HepG2 (cell line): Measurements from ENCODE around the gene NFKBIA. TPM values are rescaled to one million over a fixed set of nuclear protein-coding genes. Genes with fewer than 3 reads are reported as not detected.

Source experiments
- BRCA1 ChIP-seq: sonication (generic); formaldehyde crosslinking; IDR thresholded peaks from 2 replicates; pipeline ENCODE4 v1.4.0; 2020; ENCODE audit warnings: missing genetic modification reagents
- GATAD1 ChIP-seq: IDR thresholded peaks from 2 replicates; pipeline ENCODE4 v1.6.1; 2016; ENCODE audit warnings: missing genetic modification reagents, missing compliant biosample characterization
- GRHL1 ChIP-seq: sonication (generic); formaldehyde crosslinking; conservative IDR thresholded peaks from 2 replicates; pipeline ENCODE4 v1.8.0; 2022; ENCODE audit warnings: missing genetic modification reagents
- IKZF4 ChIP-seq: sonication (generic); formaldehyde crosslinking; IDR thresholded peaks from 2 replicates; pipeline ENCODE4 v1.5.1; 2020; ENCODE audit warnings: borderline replicate concordance, mild to moderate bottlenecking, low read depth, missing genetic modification reagents; ENCODE audit errors: not compliant biosample characterization
- KDM1A ChIP-seq: IDR thresholded peaks from 2 replicates; pipeline ENCODE4 v1.6.1; 2016; ENCODE audit warnings: missing compliant biosample characterization
- MEIS2 ChIP-seq: sonication (generic); formaldehyde crosslinking; IDR thresholded peaks from 2 replicates; pipeline ENCODE4 v1.9.0; 2021; ENCODE audit warnings: mild to moderate bottlenecking, missing genetic modification reagents
- NFE2 ChIP-seq: sonication (generic); formaldehyde crosslinking; IDR thresholded peaks from 2 replicates; pipeline ENCODE4 v1.4.0; 2020; ENCODE audit warnings: missing genetic modification reagents
- NFIB ChIP-seq: sonication (generic); formaldehyde crosslinking; IDR thresholded peaks from 2 replicates; pipeline ENCODE4 v1.9.0; 2021; ENCODE audit warnings: missing genetic modification reagents, mild to moderate bottlenecking, borderline replicate concordance
- ZBTB40 ChIP-seq, 2 experiments: fragments of 450-650 bp in 1 of 2; sonication (generic) in 1 of 2; formaldehyde crosslinking in 1 of 2; IDR thresholded peaks; 2 replicates each; pipeline versions ENCODE4 v1.6.1 to v1.8.0; 2016 to 2022; ENCODE audit warnings: antibody characterized with exemption in 1 of 2, mild to moderate bottlenecking in 1 of 2, missing genetic modification reagents in 1 of 2
- ZBTB8A ChIP-seq: sonication (generic); formaldehyde crosslinking; IDR thresholded peaks from 2 replicates; pipeline ENCODE4 v1.4.0; 2020; ENCODE audit warnings: mild to moderate bottlenecking, low read depth, missing genetic modification reagents, borderline replicate concordance
- ZC3H4 ChIP-seq: sonication (generic); formaldehyde crosslinking; IDR thresholded peaks from 2 replicates; pipeline ENCODE4 v1.4.0; 2020; ENCODE audit warnings: missing genetic modification reagents, borderline replicate concordance
- ZNF143 ChIP-seq: sonication (generic); formaldehyde crosslinking; IDR thresholded peaks from 2 replicates; pipeline ENCODE4 v1.4.0; 2020; ENCODE audit warnings: missing genetic modification reagents
- ZNF275 ChIP-seq: sonication (generic); formaldehyde crosslinking; IDR thresholded peaks from 2 replicates; pipeline ENCODE4 v1.8.0; 2022; ENCODE audit warnings: missing genetic modification reagents, mild to moderate bottlenecking, inconsistent platforms, borderline replicate concordance
- ZNF431 ChIP-seq: sonication (generic); formaldehyde crosslinking; IDR thresholded peaks from 2 replicates; pipeline ENCODE4 v1.9.0; 2022; ENCODE audit warnings: missing genetic modification reagents, low read depth, mild to moderate bottlenecking, borderline replicate concordance
- ZNF543 ChIP-seq: sonication (generic); formaldehyde crosslinking; IDR thresholded peaks from 2 replicates; pipeline ENCODE4 v1.4.0; 2020; ENCODE audit warnings: mild to moderate bottlenecking, missing genetic modification reagents
- ZNF614 ChIP-seq: IDR thresholded peaks from 2 replicates; pipeline ENCODE4 v1.6.1; 2018; ENCODE audit warnings: missing biosample characterization, missing genetic modification reagents, inconsistent platforms, borderline replicate concordance
- ZNF878 ChIP-seq: sonication (generic); formaldehyde crosslinking; IDR thresholded peaks from 2 replicates; pipeline ENCODE4 v1.8.1; 2023; ENCODE audit warnings: mild to moderate bottlenecking, missing genetic modification reagents, moderate library complexity
- polyA plus RNA-seq, 8 experiments: library from polyadenylated mRNA; depleted of rRNA in 3 of 8; stranded (reverse) in 7 of 8; unstranded in 1 of 8; fragments of >200 nt; fragmentation: Illumina TruSeq in 4 of 8; extraction: Trizol in 4 of 8; gene quantifications; 2 replicates each; pipeline versions ENCODE4 v1.2.1 to v1.2.3, GENCODE V29; 2011 to 2016; ENCODE audit warnings: low read depth in 4 of 8, missing spikeins in 1 of 8, mixed read lengths in 1 of 8; ENCODE audit not compliant: insufficient read depth in 1 of 8
- total RNA-seq, 5 experiments: library from RNA; depleted of rRNA; stranded (reverse); fragments of >200 nt; fragmentation: Illumina TruSeq; extraction: Trizol; gene quantifications; 2 replicates each; pipeline ENCODE4 v1.2.3, GENCODE V29; 2016; ENCODE audit warnings: low read depth in 1 of 5

Gene NFKBIA
- total and polyA plus RNA-seq, 2 of the 13 experiments (the other 11 are each of a cell fraction or from before 2014, with no cell fraction given): 197 to 319 TPM

GRCh38 chr14:35366521-35366976 lies 38.0 kb downstream of the NFKBIA start (continued):
- TF ChIP-seq ZNF543 (CRISPR knock-in tag) (no peak), BRCA1 (no peak), ZBTB40 (IDR thresholded peaks at IDR 0.05) (no peak), ZBTB40 (CRISPR knock-in tag; IDR thresholded peaks at IDR 0.05) (no peak), ZNF614 (CRISPR knock-in tag) (no peak), NFIB (CRISPR knock-in tag) (no peak), ZNF878 (no peak), KDM1A (peak; percentile 83), GRHL1 (CRISPR knock-in tag) (no peak), ZNF143 (CRISPR knock-in tag) (no peak), GATAD1 (CRISPR knock-in tag) (no peak), ZC3H4 (CRISPR knock-in tag) (no peak), MEIS2 (CRISPR knock-in tag) (0 out of 2 replicates have a peak, but pooled peaks have one; percentile 7), ZBTB8A (no peak), ZNF275 (0 out of 2 replicates have a peak, but pooled peaks have one; percentile 46), IKZF4 (CRISPR knock-in tag) (no peak), NFE2 (no peak), ZNF431 (CRISPR knock-in tag) (no peak)
